GM21360 (cell line): Measurements from ENCODE around the gene DNAAF1.
"Not testable (repeated sequence)": the region's sequence is repeated elsewhere in the genome, so short reads cannot be mapped to it uniquely, and the experiment has no call there.

Source experiments
- ATAC-seq: cut with Tn5 transposase; IDR thresholded peaks from one replicate; pipeline ENCODE4 v1.9.1; 2021; ENCODE audit warnings: mild to moderate bottlenecking, moderate library complexity; ENCODE audit not compliant: unreplicated experiment

DNAAF1 gene

DNA sequence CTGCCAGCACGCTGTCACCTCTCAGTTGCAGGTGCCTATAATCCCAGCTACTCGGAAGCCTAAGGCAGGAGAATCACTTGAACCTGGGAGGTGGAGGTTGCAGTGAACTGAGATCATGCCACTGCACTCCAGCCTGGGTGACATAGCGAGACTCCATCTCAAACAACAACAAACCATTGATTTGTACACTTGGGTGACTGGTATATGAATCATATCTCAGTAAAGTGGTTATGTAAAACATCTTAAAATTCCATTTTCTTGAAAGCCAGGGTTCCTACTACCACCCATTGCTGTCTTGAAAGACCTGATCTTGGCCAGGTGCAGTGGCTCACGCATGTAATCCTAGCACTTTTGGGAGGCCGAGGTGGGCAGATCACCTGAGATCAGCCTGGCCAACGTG is 60.0 kb downstream of the DNAAF1 start:
- not testable (repeated sequence) for ATAC-seq

DNA sequence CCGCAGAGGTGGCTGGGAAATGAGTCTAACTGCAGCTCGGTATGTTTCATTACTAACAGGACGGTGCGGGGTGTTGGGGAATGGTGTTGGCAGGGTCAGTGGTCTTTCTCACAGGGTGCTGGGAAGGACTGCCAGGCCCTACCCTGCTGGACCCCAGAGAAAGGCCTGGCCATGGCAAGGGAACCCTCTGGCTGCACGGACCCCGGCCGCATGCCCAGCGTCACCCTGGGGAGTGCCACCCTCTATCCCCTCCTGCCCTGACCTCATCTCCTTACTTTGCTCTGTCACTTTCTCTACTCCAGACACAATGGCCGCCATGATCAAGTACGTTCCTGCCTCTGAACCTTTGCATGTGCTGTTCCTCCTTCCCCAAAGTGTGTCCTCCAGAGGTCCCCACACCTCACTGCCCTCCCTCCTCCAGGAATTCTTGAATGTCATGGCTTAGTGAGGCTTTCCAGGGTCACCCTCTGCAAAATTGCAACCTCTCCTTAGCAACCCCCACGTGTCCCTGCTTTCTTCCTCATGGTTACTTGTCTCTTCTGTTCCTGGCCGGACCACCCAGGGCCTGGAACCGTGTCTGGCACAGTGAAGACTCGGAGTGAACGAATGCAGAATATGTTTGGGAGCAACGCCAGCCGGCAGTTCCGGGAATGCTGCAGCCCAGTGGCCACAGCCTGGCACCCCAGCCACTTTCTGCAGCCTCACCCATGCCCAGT is 61.0 kb downstream of the DNAAF1 start:
- ATAC-seq: no peak

DNA sequence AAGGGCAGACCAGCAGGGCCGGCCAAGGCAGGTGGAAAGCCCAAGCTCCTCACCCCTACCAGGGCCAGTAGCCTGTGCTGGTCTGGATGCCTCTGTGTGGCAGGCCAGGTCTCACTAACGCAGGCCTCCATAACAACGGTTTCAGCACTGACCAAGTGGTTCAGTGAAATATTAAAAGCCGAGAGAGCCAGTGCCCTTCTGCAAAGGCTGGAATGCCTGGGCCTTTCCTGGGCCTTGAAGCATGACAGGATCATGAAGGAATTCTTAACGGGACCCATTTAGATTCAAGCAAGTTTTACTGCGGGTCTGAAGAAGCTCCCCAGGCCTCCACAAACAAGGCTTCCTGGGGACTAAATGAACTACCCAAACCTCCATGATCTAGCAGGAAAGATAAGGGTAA is 62.1 kb downstream of the DNAAF1 start:
- no peak for ATAC-seq

DNA sequence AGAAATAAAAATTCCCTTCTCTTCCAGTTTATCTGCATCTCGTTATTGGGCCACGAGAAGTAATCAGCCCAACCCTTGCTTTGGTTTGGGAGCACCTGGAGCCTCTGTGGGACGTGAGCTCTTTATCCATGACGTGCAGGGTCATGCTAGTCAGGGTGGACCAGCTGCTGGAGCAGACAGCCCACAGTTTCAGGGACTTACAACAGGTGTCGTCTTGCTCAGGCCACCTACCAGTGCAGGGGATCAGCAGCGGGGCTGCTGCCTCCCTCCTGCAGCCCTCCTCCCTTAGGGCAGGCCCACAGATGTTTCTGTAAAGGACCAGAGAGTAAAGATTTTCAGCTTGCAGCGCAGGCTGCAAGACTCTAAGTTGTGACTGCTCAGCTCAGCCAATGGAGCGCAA is 62.8 kb downstream of the DNAAF1 start:
- no peak for ATAC-seq

DNA sequence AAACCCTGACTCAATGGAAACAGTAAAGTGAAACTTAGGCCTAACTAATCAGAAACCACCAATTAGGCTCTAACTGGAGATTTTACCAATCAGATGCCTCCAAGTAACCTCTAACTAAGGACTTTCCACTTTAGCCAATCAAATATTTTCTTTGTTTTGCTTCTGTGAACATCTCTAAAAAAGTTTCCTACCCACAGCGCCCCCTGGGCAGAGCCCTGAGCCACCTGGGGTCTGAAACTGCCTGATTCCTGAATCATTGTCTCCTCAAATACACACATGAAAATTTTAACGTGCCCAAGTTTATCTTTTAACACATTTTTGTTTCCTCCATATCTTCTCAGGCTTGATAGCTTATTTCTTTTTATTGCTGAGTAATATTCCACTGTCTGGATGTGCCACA is 64.9 kb downstream of the DNAAF1 start:
- no peak for ATAC-seq

DNA sequence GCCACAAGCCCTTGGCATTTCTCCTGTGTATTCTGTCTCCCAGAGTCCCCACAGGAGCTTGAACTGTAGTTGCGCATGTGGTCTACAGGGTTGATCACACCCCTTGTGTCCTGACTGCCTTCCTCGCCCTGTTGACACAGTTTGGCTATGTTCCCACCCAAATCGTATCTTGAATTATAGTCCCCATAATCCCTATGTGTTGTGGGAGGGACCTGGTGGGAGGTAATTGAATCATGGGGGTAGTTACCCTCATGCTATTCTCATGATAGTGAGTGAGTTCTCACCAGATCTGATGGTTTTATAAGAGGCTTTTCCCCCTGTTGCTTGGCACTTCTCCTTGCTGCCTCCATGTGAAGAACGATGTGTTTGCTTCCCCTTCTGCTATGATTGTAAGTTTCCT is 67.0 kb downstream of the DNAAF1 start:
- no peak for ATAC-seq

DNA sequence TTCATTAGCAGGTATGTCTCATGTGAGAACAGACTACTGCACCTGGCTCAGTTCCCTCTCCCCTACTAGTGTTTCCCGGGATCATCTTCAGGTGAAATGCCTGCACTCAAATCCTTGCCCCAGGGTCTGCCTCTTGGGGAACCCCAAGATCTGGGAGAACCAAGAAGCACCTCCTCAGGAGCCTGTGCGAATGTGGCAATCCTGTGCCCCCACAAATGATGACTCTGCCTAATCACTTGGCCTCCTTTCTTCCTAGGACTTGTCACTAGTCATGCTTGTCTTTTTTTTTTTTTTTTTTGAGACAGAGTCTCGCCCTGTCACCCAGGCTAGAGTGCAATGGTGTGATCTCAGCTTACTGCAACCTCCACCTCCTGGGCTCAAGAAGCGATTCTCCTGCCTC is 67.5 kb downstream of the DNAAF1 start:
- ATAC-seq: no peak

DNA sequence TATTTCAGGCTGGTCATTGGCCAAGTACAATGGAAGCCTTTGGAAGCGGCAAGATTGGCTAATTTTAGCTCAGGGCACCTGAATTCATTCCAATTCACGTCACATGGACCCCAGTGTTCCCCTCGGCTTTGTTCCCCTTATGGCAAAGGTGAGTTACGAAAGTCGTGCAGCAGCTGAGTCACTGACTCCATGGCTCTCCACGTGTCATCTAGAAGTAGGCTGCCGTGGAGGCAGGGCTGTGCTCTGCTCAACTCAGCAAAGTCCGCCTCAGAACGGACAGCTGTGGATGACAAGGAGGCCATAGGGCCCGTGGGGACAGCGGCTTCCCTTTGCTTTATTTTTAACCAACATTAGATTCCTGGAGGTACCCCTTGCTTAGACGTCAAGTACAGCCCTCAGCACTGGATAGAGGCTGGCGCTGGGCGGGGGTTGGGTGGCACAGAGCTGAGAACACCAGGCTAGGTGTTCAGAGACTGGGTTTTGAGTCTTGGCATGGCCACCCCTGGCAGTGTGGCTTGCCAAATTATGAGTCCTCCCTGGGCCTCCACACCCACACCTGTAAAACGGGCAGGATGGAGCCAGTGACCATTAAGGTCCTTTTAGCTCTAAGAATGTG is 69.5 kb downstream of the DNAAF1 start:
- ATAC-seq: no peak

DNA sequence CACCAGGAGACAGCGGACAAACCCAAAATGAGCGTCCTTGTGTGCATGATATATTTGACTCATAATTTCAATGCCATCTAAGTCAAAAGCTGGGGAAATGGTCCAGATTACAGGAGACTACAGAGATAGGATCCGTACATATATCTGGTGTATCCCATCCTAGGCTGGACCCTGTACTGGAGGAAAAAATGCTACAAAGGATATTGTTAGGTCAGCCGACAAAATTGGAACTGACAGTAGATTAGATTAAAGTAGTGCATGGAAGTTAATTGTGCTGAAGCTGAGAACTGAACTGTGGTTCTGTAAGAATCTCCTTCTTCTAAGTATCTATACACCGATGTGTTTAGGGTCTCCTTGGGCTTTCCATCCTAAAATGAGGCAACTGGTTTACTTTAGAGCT is 70.4 kb downstream of the DNAAF1 start:
- no peak for ATAC-seq

DNA sequence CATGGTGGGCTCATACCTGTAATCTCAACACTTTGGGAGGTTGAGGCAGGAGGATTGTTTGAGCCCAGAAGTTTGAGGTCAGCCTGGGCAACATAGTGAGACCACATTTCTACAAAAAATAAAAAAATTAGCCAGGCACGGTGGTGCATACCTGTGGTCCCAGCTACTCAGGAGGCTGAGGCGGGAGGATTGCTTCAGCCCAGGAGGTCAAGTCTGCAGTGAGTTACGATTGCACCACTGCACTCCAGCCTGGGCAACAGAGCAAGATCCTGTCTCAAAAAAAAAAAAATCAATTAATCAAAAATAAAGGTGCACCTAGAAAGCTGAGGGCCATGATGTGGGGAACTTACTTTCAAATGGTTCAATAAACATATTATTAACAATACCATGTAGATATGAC is 71.0 kb downstream of the DNAAF1 start:
- ATAC-seq: not testable (repeated sequence)

DNA sequence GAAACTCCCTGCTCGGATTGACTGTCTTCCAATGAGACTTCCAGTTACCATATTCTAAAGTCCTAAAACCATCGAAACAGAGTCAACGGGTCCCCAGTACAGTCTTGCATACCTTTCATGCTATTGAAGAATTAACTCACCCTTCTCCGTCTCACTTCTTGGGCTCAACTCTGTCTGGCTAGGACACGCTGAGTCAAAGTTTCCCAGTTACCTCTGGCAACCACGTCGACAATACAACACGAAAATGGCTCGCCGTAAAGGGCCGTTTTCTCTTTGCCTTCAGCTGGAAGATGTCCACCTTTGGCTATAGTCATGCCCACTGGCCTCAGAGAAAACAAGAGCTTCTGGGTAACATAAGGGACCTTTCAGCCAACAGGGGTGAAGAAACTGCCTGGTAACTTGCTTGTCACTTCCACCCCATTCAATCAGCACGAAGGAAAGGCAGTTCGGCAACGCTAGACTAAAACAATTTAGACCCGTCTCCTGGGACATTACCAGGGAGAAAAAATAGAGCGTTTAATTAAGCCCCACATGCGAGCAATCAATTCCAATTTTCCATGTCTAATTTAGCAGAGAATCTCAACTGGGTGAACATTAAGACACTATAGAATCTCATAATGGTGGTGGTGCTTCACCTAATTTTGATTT is 73.2 kb downstream of the DNAAF1 start:
- no peak for ATAC-seq

DNA sequence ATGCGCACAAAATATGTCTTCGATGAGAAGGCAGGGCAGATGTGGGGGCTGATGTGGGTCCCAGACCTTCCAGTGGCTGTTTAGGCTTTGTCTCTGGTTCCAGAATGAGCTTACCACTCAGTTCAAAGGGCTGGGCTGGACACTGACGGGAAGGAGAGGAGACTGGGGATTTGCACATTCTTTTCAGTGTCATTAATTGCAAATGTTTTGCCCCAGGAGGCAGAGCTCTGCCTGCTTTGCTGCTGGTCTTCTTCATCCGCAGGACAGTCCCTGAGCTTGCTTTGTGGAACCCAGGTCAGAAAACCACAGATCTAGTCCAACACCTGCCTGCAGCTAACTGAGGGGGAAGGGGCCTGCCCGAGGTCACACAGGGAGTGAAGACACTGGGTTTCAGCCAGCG is 73.8 kb downstream of the DNAAF1 start:
- no peak for ATAC-seq

DNA sequence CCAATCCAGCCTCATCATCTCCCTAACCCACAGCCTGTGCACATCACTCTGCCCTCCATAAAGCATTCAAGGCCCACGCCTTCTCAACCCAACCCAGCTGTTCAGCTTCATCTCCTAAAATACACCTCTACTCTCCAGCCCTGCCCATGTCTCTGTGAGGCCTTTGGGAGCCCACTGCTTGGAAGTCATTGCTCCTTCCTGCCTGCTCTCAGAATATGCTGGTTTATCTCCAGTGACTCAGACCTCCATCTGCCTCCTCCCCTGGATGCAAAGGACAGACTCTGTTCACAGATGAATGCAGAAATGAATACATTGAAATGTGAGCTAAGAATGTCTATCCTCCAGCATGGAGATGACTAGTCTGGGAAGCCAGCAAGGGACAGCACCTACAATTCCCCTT is 75.7 kb downstream of the DNAAF1 start:
- ATAC-seq: no peak

DNA sequence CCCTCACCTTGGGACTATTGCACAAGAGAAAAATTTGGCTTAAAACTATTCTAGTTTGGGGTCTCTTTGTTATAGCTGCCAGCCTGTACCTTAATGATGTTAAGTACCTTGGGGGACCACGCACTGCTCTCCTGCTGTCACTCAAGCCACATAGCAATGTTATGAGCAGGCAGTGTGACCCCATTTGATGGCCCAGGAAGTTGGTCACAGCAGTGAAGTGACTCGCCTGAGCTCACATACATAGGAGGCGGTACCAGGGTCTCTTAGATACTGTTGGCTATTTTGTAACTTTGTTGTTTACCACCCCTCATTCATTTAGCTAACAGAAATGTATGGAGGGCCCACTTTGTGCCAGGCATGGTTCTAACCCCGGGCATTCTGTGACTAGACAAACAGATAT is 78.3 kb downstream of the DNAAF1 start:
- no peak for ATAC-seq

DNA sequence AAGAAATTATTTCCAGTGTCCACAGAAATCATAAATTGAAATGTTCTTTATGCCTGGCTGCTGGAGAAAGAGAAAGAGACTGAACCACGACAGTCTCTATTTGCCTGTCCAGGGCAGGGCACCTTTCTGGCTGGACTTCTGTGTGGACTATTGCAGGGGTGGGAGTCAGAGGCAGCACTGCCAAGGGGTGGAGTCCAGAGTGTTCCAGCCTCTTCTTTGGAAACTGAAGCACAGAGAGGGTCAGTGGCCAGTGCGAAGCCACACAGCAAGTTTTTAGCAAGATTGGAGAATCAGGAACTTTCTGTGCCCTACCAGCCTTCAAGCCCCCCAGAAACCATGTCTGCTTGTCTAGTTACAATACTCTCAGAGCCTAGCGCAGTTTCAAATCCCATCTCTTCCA is 79.4 kb downstream of the DNAAF1 start:
- no peak for ATAC-seq

DNA sequence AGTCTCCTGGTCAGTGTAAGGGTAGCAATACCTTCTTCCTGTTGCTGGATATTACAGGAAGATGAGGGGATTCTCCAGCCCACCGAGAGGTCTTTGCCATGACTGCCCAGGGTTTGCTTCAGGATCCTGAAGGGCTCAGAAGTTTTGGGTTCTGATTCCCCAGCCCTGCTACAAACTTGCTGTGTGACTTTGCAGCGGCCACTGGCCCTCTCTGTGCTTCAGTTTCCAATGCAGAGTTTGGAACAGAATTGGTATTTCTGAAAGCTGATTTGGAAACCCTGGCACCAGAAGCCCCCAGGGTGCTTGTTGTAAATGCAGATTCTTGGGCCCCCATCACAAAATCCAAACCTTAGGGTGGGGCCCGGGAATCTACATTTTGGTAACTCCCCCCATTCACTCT is 80.0 kb downstream of the DNAAF1 start:
- ATAC-seq: no peak

DNA sequence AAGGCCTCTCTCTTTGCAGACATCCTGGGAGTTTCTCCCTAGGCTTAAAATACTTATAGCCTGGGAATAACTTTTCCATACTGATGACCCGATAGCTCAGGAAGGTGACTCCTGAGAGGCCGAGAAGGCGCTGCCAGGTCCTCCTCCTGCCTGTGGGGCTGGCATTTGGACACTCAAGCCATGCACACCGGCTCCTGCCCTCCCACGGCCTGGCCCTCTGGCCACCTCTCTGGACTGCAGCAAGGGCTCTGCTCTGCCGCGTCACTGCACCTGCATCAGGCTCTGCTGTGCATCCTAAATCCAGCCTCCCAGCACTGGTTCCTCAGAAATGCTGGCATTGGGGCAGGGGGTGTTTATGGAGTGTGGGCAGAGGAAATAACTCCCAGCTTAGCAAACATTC is 80.5 kb downstream of the DNAAF1 start:
- ATAC-seq: no peak

DNA sequence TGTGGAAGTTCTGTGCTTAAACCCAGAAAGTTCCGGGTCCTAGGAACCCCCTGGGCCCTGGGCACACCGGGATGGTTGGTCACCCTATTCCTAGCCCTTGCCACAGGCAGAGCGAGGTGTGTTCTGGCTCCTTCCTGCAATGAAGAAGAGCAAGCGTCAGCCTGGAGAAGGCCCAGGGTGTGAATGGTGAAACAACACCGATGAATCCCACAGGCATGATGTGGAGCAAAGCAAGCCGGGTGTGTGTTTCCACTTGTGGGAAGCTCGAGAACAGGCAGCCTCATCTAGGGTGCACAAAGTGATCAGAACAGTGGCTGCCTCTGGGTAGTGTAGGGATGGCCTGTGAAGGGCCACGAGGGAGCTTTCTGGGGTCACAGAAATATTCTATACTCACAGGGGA is 80.9 kb downstream of the DNAAF1 start:
- no peak for ATAC-seq
